GM21423 (cell line): ENCODE measurements around the gene SLC25A42.

ENCODE experiments used
- ATAC-seq: cut with Tn5 transposase; IDR thresholded peaks from one replicate; pipeline ENCODE4 v1.9.1; 2021; ENCODE audit warnings: mild to moderate bottlenecking, moderate library complexity; ENCODE audit not compliant: unreplicated experiment

The SLC25A42 gene

DNA sequence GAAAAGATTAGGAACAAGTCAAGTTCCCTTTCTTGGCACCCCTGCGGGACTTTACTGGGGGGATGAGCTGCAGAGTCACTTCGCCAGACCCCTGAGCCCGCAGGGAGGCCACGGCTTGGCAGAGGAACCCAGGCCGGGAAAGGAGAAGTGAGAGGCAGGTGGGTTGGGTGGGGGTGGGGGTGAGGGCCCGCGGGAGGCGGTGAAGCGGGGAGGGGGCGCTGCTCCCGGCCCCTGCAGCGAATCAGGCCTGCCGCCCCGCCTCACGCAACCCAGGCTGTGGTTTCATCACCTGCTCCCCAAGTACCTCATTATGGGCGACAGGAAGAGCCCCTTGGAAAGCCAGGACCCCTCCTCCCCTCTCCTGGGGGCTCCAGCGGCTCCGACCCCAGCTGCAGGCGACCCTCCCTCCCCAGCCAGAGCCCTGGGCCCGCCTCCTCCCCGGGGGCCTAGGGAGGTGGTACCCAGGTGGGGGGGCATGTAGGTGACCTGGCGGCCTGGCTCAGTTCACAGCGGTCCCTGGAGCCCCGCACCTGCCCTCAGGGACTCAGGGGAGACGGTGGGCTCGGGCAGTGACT lies 96.8 kb downstream of the SLC25A42 start:
- peak; percentile 37 for ATAC-seq

DNA sequence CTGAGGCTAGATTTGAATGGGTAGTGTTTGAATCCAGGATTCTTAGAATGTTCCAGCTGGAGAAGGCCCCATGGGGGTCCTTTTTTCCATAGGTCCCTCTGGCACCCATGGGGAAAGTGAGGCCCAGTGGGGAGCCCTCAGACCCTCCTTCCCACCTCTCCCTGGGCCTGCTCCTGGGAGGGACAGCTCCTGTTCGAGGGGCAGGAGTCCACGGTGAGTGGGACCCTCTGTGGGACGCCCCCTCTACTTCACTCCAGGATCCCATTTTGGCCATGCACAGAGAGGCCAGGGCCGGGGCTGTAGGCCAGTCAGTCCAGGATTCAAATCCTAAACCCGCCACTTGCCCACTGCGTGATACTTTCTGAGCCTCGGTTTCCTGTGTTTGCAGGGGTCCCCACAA lies 98.7 kb downstream of the SLC25A42 start:
- no peak for ATAC-seq
